HG02642 (cell line): ENCODE measurements around the gene ADH1C.
"Not testable (repeated sequence)": the region's sequence is repeated elsewhere in the genome, so short reads cannot be mapped to it uniquely, and the experiment has no call there.

Experiments
- ATAC-seq: cut with Tn5 transposase; IDR thresholded peaks from one replicate; pipeline ENCODE4 v1.9.1; 2021; ENCODE audit warnings: mild to moderate bottlenecking; ENCODE audit not compliant: unreplicated experiment, poor library complexity

The ADH1C gene

DNA sequence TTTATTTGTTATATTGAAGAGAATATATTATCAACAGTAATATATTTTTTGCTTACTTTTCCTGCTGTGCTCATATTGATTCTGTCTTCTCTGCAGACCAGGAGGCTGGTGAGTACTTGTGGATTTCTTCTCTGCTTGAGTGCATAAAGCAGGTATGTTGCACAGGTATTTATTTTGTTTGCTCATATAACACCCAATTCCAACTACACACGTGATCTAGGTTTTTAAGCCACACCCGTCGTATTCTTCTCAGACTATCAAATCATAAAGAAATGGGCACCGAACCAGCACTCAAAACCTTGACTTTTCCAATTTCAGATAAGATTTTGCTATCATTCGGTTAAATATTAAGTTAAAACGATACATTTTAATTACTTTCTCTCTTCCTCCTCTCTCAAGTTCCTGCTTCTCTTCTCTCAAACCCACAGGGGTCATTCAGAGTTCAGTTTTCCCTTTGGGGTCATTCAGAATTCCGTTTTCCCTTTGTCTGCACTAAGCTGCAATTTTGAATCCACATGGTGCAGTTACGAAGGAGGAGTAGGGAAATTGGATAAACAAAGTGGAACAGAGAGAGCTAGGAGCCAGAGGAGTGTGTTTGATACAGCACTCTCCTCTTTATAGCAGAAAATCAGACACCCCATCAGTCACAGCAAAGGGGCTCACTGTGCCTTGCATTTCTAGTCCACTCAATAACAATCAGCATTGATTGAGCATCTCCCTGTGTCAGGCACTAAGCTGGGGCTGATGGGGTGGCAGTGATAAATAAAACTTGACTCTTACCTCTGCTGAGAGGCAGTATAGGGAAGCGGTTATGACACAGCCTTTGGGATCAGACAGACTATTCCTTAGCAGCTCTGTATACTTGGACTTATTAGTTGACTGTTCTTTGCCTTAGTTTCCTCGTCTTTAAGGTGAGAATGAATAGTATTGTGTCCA is at the start of gene ADH1C:
Gene ADH1C, minus strand, starts transcription at position 145 of the 936 bp plus-strand sequence. Its CDS starts 71 bp downstream, at position 74.
- no peak for ATAC-seq

DNA sequence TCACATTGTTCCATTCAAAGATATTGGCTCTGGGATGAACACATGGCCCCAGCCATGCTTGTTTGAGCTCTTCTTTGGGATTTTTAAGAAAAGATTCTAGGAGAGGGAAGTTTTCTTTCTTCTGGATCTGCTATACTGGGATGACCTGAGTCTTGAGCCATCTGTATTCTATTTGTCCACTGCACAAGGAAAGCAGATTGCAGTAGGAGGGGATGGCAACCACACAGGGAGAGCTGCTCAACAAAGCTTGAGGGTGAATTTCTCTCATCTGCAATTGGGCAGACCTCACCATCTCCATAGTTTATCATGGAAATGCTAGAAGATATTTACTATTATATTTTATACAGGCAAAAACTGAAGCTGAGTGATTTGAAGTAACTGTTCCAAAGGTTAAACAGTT is 48.3 kb upstream of the ADH1C start:
- no peak for ATAC-seq

DNA sequence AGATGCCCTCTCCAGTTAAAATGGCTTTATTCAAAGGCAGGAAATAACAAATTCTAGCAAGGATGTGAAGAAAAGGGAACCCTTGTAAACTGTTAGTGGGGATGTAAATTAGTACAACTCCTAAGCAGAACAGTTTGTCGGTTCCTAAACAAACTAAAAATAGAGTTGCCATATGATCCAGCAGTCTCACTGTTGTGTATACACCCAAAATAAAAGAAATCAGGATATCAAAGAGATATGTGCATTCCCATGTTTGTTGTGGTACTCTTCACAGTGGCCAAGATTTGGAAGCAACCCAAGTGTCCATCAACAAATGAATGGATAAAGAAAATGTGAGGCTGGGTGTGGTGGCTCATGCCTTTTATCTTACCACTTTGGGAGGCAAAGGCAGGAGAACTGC is 46.5 kb upstream of the ADH1C start:
- no peak for ATAC-seq

DNA sequence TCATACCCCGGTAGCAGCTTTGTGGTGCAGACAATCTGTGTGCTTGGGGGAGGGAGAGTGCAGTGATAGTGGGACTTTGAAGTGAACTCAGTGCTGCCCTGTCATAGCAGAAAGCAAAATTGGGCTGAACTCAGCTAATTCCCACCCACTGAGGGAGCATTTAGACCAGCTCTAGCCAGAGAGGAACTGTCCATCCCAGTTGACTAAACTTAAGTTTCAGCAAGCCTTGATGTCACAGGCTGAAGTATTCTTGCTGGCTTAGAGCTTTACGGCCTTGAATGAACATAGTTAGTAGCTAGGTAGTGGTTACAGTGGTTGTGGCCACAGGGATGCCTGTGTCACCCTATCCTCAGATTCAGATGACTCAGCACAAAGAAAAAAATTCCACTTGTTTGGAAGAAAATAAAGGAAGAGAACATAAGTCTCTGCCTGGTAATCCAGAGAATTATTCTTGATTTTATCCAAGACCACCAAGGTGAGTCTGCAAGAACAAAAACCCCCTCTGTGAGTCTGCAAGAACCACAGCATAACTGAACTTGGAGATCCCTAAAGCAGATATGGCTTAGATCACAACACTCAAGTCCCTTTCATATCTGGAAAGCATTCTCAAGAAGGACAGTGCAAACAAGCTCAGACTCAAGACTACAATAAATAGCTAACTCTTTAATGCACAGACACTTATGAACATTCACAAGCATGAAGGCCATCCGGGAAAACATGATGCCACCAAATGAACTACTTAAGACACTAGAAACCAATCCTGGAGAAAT is 43.2 kb upstream of the ADH1C start:
- ATAC-seq = no peak

DNA sequence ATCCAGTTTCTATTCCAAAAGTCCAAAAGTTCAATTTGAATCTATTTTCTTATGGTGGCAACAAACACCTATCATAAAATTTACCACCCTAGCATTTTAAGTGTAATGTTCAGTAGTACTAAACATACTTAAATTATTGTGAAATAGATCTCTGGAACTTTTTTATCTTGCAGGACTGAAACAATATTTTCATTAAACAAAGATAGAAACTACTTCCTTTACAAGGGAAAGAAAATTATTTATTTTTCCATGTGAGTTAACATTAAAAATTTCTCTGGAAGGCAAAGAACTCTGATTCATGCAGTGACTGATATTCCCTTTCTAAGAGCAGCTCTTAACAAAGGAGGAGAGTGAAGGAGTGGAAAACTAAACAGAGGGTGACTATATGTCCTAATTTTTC is 42.4 kb upstream of the ADH1C start:
- no peak for ATAC-seq

DNA sequence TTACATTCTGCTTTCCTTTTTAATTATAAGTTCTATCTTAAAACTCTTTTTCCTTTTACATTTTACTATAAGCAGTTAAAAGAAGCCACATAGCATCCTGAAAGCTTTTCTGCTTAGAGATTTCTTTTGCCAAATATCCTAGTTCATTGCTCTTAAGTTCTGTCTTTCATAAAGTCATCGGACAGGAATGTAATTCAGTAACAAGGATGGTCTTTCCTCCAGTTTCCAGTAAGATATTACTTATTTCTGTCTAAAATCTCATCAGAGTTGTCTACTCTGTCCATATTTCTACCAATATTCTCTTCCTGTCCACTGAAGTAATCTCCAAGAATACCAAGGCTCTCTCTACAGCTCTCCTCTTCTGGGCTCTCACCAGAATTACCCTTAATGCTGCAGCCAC is 37.5 kb upstream of the ADH1C start:
- ATAC-seq = no peak

DNA sequence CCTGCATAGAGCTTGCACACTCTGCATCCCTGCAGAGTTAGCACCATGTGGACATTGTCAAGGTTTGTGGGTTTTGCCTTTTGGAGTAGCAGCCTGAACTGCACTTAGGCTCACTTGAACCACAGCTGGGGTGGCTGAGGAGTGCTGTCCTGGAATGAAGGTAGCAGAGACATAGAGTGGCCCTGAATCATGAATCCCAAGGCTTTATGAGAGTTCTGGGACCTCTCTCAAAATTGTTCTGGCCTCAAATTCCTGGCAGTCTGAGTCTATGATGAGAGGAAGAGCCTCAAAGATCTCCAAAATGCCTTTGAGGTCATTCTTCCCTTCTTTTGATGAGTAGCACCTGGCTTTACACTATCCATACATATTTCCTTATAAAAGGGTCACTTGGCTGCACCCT is 37.1 kb upstream of the ADH1C start:
- no peak for ATAC-seq

DNA sequence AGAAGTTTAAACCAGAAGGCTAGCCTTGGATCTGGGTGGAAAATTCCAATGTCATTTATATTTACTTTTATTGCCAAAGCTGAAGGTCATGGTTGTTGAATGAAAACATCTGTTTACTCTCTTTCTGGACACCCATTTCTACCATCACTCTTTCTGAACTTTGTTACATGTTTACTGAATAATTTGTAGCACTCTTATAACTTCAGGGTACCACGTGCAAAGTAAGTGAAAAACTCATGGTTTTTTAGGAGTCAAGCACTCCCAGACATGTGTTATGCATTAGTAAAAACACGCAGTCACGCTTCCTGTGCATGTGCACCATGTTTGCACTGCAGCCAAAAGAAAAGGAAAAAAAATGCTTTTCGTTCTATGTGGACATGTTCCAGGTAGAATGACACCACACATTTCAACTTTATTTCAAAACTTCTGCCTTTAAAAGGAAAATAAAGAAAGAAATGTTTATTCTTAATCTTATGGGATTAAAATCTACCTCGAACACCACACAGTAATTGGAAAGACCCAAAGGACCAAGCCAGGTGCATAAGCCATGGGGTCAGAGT is 31.4 kb upstream of the ADH1C start:
- no peak for ATAC-seq

DNA sequence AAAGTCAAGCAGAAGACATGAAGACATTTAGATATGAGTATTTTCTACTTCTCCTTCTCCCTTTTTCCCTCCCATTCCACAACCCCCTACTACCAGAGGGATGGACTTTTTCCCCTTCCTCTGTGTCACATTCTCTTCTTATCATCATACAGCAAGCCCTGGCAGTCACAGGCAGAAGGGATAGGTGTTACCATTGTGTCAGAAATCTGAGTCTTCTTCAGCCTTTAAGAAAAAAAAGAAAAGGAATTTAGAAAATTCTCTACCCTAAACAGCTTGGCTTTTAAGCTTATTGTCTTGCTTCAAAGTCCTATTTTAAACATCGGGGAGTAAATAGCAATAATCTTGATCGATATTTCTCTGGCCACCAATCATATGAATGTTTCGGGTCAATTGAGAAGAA is 30.9 kb upstream of the ADH1C start:
- no peak for ATAC-seq

DNA sequence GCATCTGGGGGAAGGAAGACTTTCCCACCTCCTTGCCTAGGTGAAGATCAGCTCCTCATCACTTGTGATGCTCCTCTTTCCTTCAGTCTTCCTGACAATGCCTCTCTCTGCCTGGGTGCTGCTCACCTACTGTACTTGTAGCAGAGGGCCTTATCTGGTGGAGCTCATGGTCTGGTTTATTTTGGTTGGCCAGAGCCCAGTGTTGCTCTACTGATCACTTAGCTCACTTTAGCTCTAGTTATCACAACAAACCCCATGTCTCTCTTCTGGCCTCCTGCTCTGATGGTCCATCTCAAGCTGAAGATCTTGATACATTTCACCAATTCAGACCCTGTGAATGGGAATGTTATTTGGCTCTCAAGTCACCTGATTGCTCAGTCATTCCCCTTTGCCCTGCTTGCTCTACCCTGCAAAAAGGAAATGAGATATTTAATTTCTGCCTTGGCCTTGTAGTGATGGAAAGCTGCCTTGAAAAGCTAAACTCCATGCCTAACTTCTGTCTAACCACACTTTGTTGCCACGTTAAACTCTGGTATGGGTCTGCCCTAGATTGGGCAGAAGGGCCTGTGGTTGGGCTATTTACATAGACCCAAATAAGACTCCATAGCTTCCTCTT is 30.3 kb upstream of the ADH1C start:
- ATAC-seq = no peak

DNA sequence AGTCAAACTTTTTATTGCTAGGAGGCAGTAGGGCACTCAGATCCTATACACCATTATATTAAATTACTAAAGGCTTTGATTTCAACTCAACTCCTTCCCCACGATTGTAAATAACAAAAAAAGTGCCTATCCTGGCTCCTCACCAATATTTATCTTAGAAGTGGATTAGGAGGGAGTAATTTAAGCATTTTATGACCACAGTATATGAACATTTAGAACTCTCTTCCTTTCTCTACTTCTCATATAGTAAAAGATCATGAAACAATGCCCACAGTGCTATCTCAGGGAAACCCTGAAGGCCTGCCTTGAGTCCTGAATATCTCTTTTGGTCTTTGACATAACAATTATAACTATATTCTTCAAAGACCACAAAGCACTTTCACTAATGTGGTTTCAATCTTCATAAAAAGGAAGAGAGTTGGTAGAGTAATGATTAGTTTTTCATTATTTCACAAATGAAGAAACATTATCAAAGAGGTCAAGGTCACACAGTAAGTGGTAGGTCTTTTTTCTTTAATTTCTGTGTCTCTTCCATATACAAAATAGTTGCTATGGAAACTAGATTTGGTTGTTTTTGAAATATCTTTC is 29.1 kb upstream of the ADH1C start:
- no peak for ATAC-seq

DNA sequence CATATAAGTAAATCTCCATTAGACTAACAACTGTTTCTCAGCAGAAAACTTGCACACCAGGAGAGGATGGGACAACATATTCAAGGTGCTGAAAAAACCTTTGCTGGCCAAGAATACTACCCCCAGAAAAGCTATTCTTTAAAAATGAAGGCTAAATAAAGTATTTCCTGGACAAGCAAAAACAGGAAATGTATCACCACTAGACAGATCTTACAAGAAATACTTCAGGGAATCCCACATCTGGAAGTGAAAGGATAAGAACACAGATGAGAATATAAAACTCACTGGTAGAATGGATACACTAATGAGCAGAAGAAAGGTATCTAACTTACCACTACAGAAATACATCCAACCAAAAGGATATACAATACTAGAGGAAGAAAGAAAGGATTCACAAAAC is 27.0 kb upstream of the ADH1C start:
- no peak for ATAC-seq

DNA sequence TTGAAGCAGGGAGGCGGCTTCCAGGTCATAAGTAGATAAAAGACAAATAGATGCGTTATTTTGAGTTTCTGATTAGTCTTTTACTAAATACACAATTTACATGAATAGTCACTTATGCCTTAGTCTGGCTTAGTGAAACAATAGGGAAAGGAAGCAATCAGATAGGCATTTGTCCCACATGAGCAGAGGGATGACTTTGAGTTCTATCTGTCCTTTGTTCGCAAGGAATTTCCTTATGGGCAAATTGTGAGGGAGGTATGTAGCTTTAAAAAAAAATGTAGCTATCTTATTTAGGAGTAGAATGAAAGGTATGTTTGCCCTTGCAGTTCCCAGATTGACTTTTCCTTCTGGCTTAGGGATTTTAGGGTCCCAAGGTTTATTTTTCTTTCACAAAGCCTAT is 26.3 kb upstream of the ADH1C start:
- no peak for ATAC-seq

DNA sequence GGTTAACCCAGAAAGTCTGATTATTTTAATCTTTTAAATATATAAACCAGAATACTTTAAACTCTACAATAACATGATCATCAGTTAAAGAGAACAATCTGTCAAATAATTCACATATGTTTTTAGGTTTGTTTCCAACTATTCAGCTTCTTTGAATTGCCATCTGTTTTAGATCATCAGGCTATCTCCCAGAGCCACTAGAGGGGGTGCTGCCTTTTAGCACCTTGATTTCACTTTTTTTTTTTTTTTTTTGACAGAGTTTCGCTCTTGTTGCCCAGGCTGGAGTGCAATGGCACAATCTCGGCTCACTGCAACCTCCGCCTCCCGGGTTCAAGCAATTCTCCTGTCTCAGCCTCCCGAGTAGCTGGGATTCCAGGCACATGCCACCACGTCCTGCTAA is 24.8 kb upstream of the ADH1C start:
- ATAC-seq = not testable (repeated sequence)

DNA sequence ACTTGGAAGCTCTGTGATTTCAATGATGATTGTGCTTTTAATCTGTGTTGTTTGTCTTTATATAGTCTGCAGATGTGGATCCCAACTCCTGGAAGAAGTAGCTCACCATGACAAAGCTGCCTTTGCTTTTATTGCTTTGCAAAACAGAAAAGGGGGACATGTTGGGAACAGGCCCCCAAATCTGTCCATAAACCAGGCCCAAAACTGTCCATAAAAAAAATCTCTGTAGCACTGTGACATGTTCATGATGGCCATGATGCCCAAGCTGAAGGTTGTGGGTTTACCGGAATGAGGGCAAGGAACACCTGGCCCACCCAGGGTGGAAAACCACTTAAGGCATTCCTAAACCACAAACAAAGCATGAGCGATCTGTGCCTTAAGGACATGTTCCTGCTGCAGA is 19.9 kb upstream of the ADH1C start:
- not testable (repeated sequence) for ATAC-seq

DNA sequence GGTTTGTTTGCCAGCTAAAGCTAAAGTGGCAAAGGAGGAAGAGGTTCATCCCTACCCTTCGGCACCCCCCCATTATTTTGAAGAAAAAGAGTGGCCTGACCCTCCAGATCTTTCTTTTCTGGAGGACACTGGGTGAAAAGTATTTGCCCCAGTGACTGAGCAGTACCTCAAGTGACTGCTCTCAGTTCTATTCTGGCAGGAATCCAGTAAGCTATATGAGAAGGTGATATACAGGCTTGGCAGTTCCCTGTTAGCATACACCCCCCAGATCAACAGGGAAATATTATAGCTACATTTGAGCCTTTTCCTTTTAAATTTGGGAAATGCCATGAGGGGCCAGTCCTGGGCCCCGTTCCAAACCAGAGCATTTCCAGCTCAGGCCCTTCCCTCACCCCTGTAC is 15.3 kb upstream of the ADH1C start:
- ATAC-seq = not testable (repeated sequence)

DNA sequence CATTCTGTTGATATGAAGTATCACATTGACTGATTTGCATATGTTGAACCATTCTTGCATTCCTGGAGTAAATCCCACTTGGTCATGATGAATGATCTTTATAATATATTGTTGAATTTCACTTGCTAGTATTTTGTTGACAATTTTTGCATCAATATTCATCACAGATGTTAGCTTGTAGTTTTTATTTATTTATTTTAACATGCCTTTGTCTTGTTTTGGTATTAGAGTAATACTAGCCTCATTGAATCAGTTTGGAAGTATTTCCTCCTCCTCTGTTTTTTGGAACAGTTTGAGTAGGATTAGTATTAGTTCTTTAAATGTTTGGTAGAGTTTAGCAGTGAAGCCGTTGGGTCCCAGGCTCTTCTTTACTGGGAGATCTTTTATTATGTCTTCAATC is 13.9 kb upstream of the ADH1C start:
- ATAC-seq = no peak

DNA sequence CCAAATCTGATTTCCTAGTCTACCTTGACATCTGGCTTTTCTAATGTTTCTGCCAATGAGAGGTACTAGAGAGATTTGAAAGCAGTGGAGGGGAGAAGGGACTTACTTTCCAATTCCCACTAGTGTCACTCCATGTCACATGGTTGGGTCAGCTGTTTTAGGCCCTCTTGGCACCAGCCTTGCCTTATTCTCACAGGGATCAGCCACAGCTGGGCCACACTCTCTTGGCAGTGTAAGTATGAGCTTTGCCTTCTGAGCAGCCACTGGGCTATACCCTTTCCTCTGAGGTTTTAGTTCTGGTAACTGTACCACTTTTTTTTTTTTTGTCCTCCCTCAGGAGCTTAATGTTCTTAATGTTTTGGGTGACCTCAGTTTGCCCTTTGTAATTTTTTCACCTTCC is 10.2 kb upstream of the ADH1C start:
- ATAC-seq = no peak

DNA sequence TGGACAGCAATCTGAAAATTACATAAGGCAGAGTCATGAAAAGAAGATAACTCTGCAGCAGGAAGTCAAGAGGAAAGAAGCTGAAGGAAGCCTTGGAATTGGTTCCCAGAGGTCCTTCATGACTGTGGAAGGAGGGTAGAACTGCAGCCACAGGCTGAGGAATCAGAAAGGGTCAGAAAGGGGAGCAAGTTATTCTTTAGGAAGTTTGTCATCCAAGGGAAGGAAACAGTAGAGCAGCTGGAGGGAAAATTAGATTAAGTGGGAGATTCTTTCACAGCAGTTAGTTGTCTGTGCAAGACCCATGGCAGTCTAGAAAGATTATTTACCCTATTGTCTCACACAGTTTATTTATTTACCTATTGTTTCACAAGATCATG is 9.3 kb upstream of the ADH1C start:
- ATAC-seq = no peak

DNA sequence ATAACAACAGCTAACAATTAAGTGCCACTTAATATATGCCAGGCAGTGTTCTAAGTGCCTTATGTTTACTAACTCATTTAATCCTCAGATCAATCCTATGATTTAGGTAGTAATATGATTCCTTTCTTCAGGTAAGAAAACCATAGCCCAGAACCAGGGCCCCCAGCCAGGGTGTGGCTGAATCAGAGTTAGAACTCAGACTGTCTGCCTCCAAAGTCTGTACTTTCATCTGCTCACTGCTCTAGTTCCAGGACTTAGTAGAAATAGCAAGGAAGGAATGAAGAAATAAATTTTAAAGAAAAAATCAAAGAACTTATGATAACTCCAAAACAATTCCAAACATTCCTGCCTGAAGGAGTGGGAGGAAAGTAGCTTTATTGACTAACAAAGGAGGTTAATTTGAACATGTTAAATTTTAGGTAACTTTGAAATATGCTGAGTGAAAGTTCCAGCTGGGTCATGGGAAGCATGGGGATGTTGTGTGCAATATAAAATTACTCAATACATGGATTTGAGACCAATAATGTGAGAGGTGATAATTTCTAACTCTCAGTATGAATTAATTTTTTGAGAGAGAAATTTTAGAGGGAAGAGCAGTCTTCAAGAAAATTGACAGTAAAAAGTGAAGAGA is 8.8 kb upstream of the ADH1C start:
- no peak for ATAC-seq
